ENCODE results near the gene TIAM2.
"Not testable (repeated sequence)": the region's sequence is repeated elsewhere in the genome, so short reads cannot be mapped to it uniquely, and the experiment has no call there.

The TIAM2 gene

DNA sequence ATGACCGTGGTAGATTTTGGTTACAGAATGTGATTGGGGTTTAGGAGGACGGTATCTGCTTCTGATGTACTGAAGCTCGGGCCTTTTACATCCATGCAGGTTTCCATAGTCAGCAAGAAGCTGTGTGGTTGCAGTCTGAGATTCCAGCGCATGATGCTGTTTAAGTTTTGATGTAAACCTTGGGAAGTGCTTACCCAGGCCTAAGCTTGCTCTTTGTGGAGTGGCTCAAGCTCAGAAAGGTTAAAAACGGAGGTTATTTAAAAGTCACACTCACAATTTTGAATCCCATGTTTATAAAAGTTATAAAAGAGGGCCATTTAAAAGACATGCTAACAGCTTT is 121.4 kb downstream of the TIAM2 start:
- no peaks in the 10 kb centered on the region for H3K27me3 ChIP-seq (ENCODE audit: control insufficient read depth in 1 of 2, insufficient read depth in 2 of 2, low read length in 2 of 2)
- H3K9ac ChIP-seq (ENCODE audit: low read length in 2 of 2): no peak overlapping the region
- H3K4me1 ChIP-seq (ENCODE audit: control insufficient read depth, insufficient read depth, low read length): peaks cover 4% of the 10 kb centered on the region
- no peak overlapping the region for H3K4me3 ChIP-seq (ENCODE audit: low read length in 2 of 2)
- H3K27ac ChIP-seq (ENCODE audit: low read length): no peak overlapping the region
- H3K9me3 ChIP-seq (ENCODE audit: control insufficient read depth in 2 of 2, low read length in 2 of 2): no peaks in the 10 kb centered on the region
- no peaks in the 10 kb centered on the region for H3K36me3 ChIP-seq (ENCODE audit: control insufficient read depth in 2 of 2, insufficient read depth in 2 of 2, low read length in 2 of 2)

DNA sequence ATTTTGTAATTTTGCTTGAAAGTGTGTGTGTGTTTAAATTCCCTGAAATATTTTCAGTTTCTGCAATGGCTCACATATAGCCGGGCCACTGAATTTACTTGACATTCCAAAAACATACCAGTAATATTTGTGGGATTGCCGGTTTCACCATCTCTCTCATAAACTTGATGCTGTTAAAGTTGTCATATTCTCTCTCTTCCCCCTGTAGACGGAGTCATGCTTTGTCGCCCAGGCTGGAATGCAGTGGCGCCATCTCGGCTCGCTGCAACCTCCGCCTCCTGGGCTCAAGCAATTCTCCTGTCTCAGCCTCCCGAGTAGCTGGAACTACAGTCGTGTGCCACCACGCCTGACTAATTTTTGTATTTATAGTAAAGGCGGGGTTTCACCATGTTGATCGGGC is 122.1 kb downstream of the TIAM2 start:
- Histone ChIP-seq H3K9ac (ENCODE audit: low read length in 2 of 2) (no peak overlapping the region), H3K4me3 (ENCODE audit: low read length in 2 of 2) (no peak overlapping the region), H3K27me3 (ENCODE audit: control insufficient read depth in 1 of 2, insufficient read depth in 2 of 2, low read length in 2 of 2) (no peaks in the 10 kb centered on the region), H3K36me3 (ENCODE audit: control insufficient read depth in 2 of 2, insufficient read depth in 2 of 2, low read length in 2 of 2) (no peaks in the 10 kb centered on the region), H3K27ac (ENCODE audit: low read length) (no peak overlapping the region), H3K9me3 (ENCODE audit: control insufficient read depth in 2 of 2, low read length in 2 of 2) (no peaks in the 10 kb centered on the region), H3K4me1 (ENCODE audit: control insufficient read depth, insufficient read depth, low read length) (peaks cover 8% of the 10 kb centered on the region)

GRCh38 chr6:155117785-155118184 is 122.7 kb downstream of the TIAM2 start:
- H3K36me3 ChIP-seq (ENCODE audit: control insufficient read depth in 2 of 2, insufficient read depth in 2 of 2, low read length in 2 of 2): no peaks in the 10 kb centered on the region
- H3K9ac ChIP-seq (ENCODE audit: low read length in 2 of 2): no peak overlapping the region
- H3K27ac ChIP-seq (ENCODE audit: low read length): no peak overlapping the region
- peaks cover 8% of the 10 kb centered on the region for H3K4me1 ChIP-seq (ENCODE audit: control insufficient read depth, insufficient read depth, low read length)
- H3K27me3 ChIP-seq (ENCODE audit: control insufficient read depth in 1 of 2, insufficient read depth in 2 of 2, low read length in 2 of 2): no peaks in the 10 kb centered on the region
- H3K4me3 ChIP-seq (ENCODE audit: low read length in 2 of 2): no peak overlapping the region
- no peaks in the 10 kb centered on the region for H3K9me3 ChIP-seq (ENCODE audit: control insufficient read depth in 2 of 2, low read length in 2 of 2)

DNA sequence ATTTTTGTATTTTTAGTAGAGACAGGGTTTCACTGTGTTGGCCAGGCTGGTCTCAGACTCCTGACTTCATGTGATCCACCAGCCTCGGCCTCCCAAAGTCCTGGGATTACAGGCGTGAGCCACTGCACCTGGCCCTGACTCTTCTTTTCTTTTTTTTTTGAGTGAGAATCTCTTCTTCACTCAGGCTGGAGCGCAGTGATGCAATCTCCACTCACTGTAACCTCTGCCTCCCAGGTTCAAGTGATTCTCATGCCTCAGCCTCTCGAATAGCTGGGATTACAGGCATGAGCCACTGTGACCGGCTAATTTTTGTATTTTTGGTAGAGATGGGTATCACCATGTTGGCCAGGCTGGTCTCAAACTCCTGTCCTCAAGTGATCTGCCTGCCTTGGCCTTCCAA is 124.1 kb downstream of the TIAM2 start:
- H3K27ac ChIP-seq (ENCODE audit: low read length); H3K4me1 ChIP-seq (ENCODE audit: control insufficient read depth, insufficient read depth, low read length); H3K27me3 ChIP-seq (ENCODE audit: control insufficient read depth in 1 of 2, insufficient read depth in 2 of 2, low read length in 2 of 2); H3K4me3 ChIP-seq (ENCODE audit: low read length in 2 of 2); H3K9me3 ChIP-seq (ENCODE audit: control insufficient read depth in 2 of 2, low read length in 2 of 2); H3K9ac ChIP-seq (ENCODE audit: low read length in 2 of 2); H3K36me3 ChIP-seq (ENCODE audit: control insufficient read depth in 2 of 2, insufficient read depth in 2 of 2, low read length in 2 of 2): not testable (repeated sequence)

DNA sequence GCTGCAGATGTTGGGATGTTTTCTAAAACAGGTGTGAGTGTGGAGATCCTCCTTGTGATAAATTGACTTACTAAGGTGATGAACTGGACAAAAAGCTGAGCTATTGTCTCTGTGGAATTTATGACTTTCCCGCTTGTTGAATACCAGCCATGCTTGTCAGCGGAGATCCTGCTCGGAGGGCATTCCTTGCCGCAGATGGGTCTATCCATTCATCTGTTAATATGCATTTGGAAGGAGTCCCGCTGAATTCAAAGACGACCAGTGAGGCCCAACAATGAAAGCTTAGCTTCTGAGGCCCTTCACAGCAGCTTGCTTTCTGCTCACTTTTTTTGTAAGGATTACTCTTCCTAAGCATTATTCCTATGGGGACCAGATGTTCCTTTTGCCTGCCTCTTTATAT is 124.9 kb downstream of the TIAM2 start:
- no peak overlapping the region for H3K4me3 ChIP-seq (ENCODE audit: low read length in 2 of 2)
- H3K4me1 ChIP-seq (ENCODE audit: control insufficient read depth, insufficient read depth, low read length): peaks cover 8% of the 10 kb centered on the region
- no peaks in the 10 kb centered on the region for H3K27me3 ChIP-seq (ENCODE audit: control insufficient read depth in 1 of 2, insufficient read depth in 2 of 2, low read length in 2 of 2)
- H3K27ac ChIP-seq (ENCODE audit: low read length): no peak overlapping the region
- H3K9ac ChIP-seq (ENCODE audit: low read length in 2 of 2): no peak overlapping the region
- H3K36me3 ChIP-seq (ENCODE audit: control insufficient read depth in 2 of 2, insufficient read depth in 2 of 2, low read length in 2 of 2): no peaks in the 10 kb centered on the region
- no peaks in the 10 kb centered on the region for H3K9me3 ChIP-seq (ENCODE audit: control insufficient read depth in 2 of 2, low read length in 2 of 2)

GRCh38 chr6:155121294-155121693 is 126.2 kb downstream of the TIAM2 start:
- Histone ChIP-seq H3K27ac (ENCODE audit: low read length) (peak overlapping the region; percentile 38), H3K27me3 (ENCODE audit: control insufficient read depth in 1 of 2, insufficient read depth in 2 of 2, low read length in 2 of 2) (no peaks in the 10 kb centered on the region), H3K4me3 (ENCODE audit: low read length in 2 of 2) (peak overlapping the region; percentile 42 to 68)

GRCh38 chr6:155121699-155122098 is 126.6 kb downstream of the TIAM2 start:
- no peaks in the 10 kb centered on the region for H3K36me3 ChIP-seq (ENCODE audit: control insufficient read depth in 2 of 2, insufficient read depth in 2 of 2, low read length in 2 of 2)
- no peaks in the 10 kb centered on the region for H3K27me3 ChIP-seq (ENCODE audit: control insufficient read depth in 1 of 2, insufficient read depth in 2 of 2, low read length in 2 of 2)
- H3K4me1 ChIP-seq (ENCODE audit: control insufficient read depth, insufficient read depth, low read length): peaks cover 8% of the 10 kb centered on the region
- peak overlapping the region; percentile 21 to 36 for H3K9ac ChIP-seq (ENCODE audit: low read length in 2 of 2)
- H3K9me3 ChIP-seq (ENCODE audit: control insufficient read depth in 2 of 2, low read length in 2 of 2): no peaks in the 10 kb centered on the region
- H3K4me3 ChIP-seq (ENCODE audit: low read length in 2 of 2): peak overlapping the region; percentile 42 to 68
- H3K27ac ChIP-seq (ENCODE audit: low read length): peak overlapping the region; percentile 38

More at GRCh38 chr6:155121294-155121693, 126.2 kb downstream of the TIAM2 start:
- Histone ChIP-seq H3K9me3 (ENCODE audit: control insufficient read depth in 2 of 2, low read length in 2 of 2) (no peaks in the 10 kb centered on the region), H3K36me3 (ENCODE audit: control insufficient read depth in 2 of 2, insufficient read depth in 2 of 2, low read length in 2 of 2) (no peaks in the 10 kb centered on the region), H3K4me1 (ENCODE audit: control insufficient read depth, insufficient read depth, low read length) (peaks cover 8% of the 10 kb centered on the region), H3K9ac (ENCODE audit: low read length in 2 of 2) (peak overlapping the region; percentile 21 to 36)

GRCh38 chr6:155122199-155122950 is 127.3 kb downstream of the TIAM2 start:
- Histone ChIP-seq H3K9me3 (ENCODE audit: control insufficient read depth in 2 of 2, low read length in 2 of 2) (no peaks in the 10 kb centered on the region), H3K36me3 (ENCODE audit: control insufficient read depth in 2 of 2, insufficient read depth in 2 of 2, low read length in 2 of 2) (no peaks in the 10 kb centered on the region), H3K9ac (ENCODE audit: low read length in 2 of 2) (no peak overlapping the region), H3K27ac (ENCODE audit: low read length) (no peak overlapping the region), H3K4me3 (ENCODE audit: low read length in 2 of 2) (no peak overlapping the region), H3K4me1 (ENCODE audit: control insufficient read depth, insufficient read depth, low read length) (peaks cover 8% of the 10 kb centered on the region), H3K27me3 (ENCODE audit: control insufficient read depth in 1 of 2, insufficient read depth in 2 of 2, low read length in 2 of 2) (no peaks in the 10 kb centered on the region)

DNA sequence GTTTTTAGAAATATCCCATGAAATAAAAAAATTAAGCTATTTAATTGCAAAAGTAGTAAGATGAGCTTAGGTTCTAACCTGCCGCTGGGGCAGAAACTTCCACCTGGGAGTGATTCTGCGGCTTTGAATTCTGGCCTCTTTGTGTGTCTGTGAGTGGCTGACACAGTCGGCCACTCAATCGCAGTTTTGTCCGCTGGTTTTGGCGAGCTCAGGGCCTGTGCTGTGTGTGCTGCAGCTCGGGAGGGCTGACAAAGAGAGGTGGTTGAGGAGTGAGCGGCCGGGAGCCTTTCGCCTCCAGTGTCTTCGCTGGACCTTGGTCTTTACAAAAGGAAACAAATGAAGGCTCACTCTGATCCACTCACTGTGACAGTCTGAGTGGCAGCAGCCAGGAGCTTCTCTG is 128.4 kb downstream of the TIAM2 start:
- H3K9me3 ChIP-seq (ENCODE audit: control insufficient read depth in 2 of 2, low read length in 2 of 2): no peaks in the 10 kb centered on the region
- H3K4me1 ChIP-seq (ENCODE audit: control insufficient read depth, insufficient read depth, low read length): peaks cover 8% of the 10 kb centered on the region
- H3K27me3 ChIP-seq (ENCODE audit: control insufficient read depth in 1 of 2, insufficient read depth in 2 of 2, low read length in 2 of 2): no peaks in the 10 kb centered on the region
- H3K36me3 ChIP-seq (ENCODE audit: control insufficient read depth in 2 of 2, insufficient read depth in 2 of 2, low read length in 2 of 2): no peaks in the 10 kb centered on the region
- H3K27ac ChIP-seq (ENCODE audit: low read length): no peak overlapping the region
- H3K9ac ChIP-seq (ENCODE audit: low read length in 2 of 2): no peak overlapping the region
- no peak overlapping the region for H3K4me3 ChIP-seq (ENCODE audit: low read length in 2 of 2)

GRCh38 chr6:155125906-155126305 is 130.8 kb downstream of the TIAM2 start:
- H3K9ac ChIP-seq (ENCODE audit: low read length in 2 of 2): no peak overlapping the region
- peaks cover 4% of the 10 kb centered on the region for H3K4me1 ChIP-seq (ENCODE audit: control insufficient read depth, insufficient read depth, low read length)
- H3K27me3 ChIP-seq (ENCODE audit: control insufficient read depth in 1 of 2, insufficient read depth in 2 of 2, low read length in 2 of 2): no peaks in the 10 kb centered on the region
- H3K27ac ChIP-seq (ENCODE audit: low read length): no peak overlapping the region
- H3K36me3 ChIP-seq (ENCODE audit: control insufficient read depth in 2 of 2, insufficient read depth in 2 of 2, low read length in 2 of 2): no peaks in the 10 kb centered on the region
- H3K9me3 ChIP-seq (ENCODE audit: control insufficient read depth in 2 of 2, low read length in 2 of 2): no peaks in the 10 kb centered on the region
- H3K4me3 ChIP-seq (ENCODE audit: low read length in 2 of 2): no peak overlapping the region

DNA sequence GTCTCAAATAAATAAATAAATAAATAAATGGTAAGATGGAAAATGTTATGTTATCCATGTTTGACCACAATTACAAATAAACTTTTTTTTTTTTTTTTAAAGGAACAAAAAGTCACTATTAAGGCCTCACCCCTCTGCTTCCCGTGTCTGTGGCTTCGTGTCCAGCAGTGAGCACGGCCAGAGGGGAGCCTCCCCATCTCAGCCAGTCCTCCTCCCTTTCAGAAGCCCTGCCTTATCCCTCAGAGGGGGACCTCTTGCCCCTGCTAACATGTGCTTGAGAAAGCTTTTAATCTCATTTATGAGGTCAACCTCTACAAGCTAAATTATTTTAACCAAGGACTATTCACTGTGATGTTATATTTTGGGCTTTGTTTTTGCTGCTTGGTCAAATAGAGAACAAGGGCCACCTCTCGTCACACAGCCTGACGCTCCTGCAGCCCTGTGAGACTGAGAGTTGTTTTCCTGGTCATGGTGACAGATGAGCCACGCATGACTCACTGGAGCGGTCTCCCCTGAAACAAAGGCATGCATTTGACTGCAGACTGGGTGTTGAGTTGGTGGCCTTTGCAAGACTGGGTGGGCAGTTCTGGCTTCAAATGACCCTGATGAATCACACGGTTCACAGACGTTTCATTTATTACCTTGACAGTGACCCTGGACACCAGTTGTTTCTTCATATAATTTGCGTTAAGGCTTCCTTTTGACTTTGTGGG is 131.8 kb downstream of the TIAM2 start:
- Histone ChIP-seq H3K4me1 (ENCODE audit: control insufficient read depth, insufficient read depth, low read length) (peaks cover under 1% of the 10 kb centered on the region), H3K27me3 (ENCODE audit: control insufficient read depth in 1 of 2, insufficient read depth in 2 of 2, low read length in 2 of 2) (no peaks in the 10 kb centered on the region)

More for the DNA sequence above, 131.8 kb downstream of the TIAM2 start:
- Histone ChIP-seq H3K36me3 (ENCODE audit: control insufficient read depth in 2 of 2, insufficient read depth in 2 of 2, low read length in 2 of 2) (no peaks in the 10 kb centered on the region), H3K27ac (ENCODE audit: low read length) (no peak overlapping the region), H3K9me3 (ENCODE audit: control insufficient read depth in 2 of 2, low read length in 2 of 2) (no peaks in the 10 kb centered on the region), H3K4me3 (ENCODE audit: low read length in 2 of 2) (no peak overlapping the region), H3K9ac (ENCODE audit: low read length in 2 of 2) (no peak overlapping the region)
